MM.1S (cell line): ENCODE measurements around the gene PADI2.

Experiments
- DNase-seq: peaks from one replicate; pipeline ENCODE4 v3.0.0-alpha.2; 2015
- H2AFZ ChIP-seq: fragments of 300-600 bp; sonication (generic); 2 replicates; pipeline ENCODE4 v1.6.0; 2016; ENCODE audit warnings: antibody characterized with exemption, low read length
- H3F3A ChIP-seq: fragments of 300-600 bp; sonication (generic); 2 replicates; pipeline ENCODE4 v1.6.1; 2016; ENCODE audit warnings: mild to moderate bottlenecking, antibody characterized with exemption, low read length, moderate library complexity, mixed read lengths; ENCODE audit not compliant: insufficient read depth
- H3K27ac ChIP-seq: fragments of 300-600 bp; sonication (generic); 2 replicates; pipeline ENCODE4 v1.5.1; 2016; ENCODE audit warnings: mild to moderate bottlenecking, low read length
- H3K27me3 ChIP-seq: fragments of 300-600 bp; sonication (generic); replicated peaks from 2 replicates; pipeline ENCODE4 v1.6.0; 2016; ENCODE audit warnings: low read length; ENCODE audit not compliant: insufficient read depth
- H3K36me3 ChIP-seq: fragments of 300-600 bp; sonication (generic); replicated peaks from 2 replicates; pipeline ENCODE4 v1.6.1; 2016; ENCODE audit warnings: mild to moderate bottlenecking, low read length, mixed read lengths; ENCODE audit not compliant: insufficient read depth
- H3K4me1 ChIP-seq: fragments of 300-600 bp; sonication (generic); 2 replicates; pipeline ENCODE4 v1.6.1; 2016; ENCODE audit warnings: low read length, mixed read lengths
- H3K4me2 ChIP-seq: fragments of 300-600 bp; sonication (generic); 2 replicates; pipeline ENCODE4 v1.6.0; 2016; ENCODE audit warnings: low read depth, low read length
- H3K4me3 ChIP-seq: fragments of 300-600 bp; sonication (generic); 2 replicates; pipeline ENCODE4 v1.5.1; 2016; ENCODE audit warnings: low read length, mixed read lengths
- H3K79me2 ChIP-seq: fragments of 300-600 bp; sonication (generic); 2 replicates; pipeline ENCODE4 v1.6.1; 2016; ENCODE audit warnings: mixed run types, low read length, mixed read lengths
- H3K9ac ChIP-seq: fragments of 300-600 bp; sonication (generic); 2 replicates; pipeline ENCODE4 v1.6.1; 2016; ENCODE audit warnings: low read length, mixed read lengths
- H3K9me2 ChIP-seq: fragments of 300-600 bp; sonication (generic); replicated peaks from 2 replicates; pipeline ENCODE4 v1.6.1; 2016; ENCODE audit warnings: mild to moderate bottlenecking, low read length, mixed read lengths; ENCODE audit not compliant: insufficient read depth
- H3K9me3 ChIP-seq: fragments of 300-600 bp; sonication (generic); replicated peaks from 2 replicates; pipeline ENCODE4 v1.6.1; 2016; ENCODE audit warnings: mild to moderate bottlenecking, low read length, mixed read lengths; ENCODE audit not compliant: insufficient read depth
- H4K20me1 ChIP-seq: fragments of 300-600 bp; sonication (generic); 2 replicates; pipeline ENCODE4 v1.6.1; 2016; ENCODE audit warnings: mild to moderate bottlenecking, low read length, moderate library complexity, mixed read lengths; ENCODE audit not compliant: insufficient read depth
- EZH2 ChIP-seq: fragments of 300-600 bp; sonication (generic); optimal IDR thresholded peaks from 2 replicates; pipeline ENCODE3; 2017; ENCODE audit warnings: low read depth, mild to moderate bottlenecking, antibody characterized with exemption, low read length, mixed read lengths
- EZH2phosphoT487 ChIP-seq: fragments of 300-600 bp; sonication (generic); IDR thresholded peaks from 2 replicates; pipeline ENCODE4 v1.6.1; 2018; ENCODE audit warnings: antibody characterized with exemption, low read length
- TF ChIP-seq, protein P1 (sequence below): fragments of 300-600 bp; sonication (generic); IDR thresholded peaks from 2 replicates; pipeline ENCODE4 v1.5.1; 2016; ENCODE audit warnings: antibody characterized with exemption, low read length, mixed read lengths

PADI2 gene

DNA sequence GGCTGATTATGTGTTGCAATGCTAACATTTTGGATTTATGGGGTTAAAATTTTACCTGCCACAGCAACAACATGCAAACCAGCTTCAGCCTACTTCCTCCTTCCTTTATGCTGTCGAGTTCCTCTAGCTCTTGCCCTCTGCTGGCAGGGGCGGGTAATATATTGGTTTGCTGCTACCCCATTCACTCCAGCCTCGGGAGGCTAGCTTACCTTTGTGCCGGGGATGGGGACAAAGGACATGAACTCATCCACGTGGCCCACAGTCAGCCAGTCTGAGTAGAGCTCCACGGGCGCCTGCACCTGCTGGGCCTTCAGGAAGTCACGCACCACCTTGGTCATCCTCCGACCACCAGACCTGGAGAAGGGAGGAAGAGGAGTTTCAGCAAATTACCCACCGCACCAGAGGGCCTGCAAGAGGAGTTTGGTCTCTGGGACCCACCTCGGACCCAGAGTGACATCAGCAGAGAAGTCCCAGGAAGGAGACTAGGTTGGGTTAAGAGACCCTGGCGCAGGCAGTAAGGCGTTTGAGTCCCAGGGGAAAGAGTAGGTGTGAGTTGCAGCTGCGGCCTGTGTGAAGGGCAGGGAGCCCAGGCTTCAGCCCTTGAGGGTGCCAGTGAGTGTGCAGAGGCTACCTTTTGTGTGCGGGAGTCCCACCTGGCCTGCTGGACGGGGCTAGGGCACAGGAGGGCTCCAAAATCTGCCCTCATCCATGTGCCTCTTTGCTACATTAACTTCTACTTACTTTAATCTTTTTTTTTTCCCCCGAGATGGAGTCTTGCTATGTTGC is 43.6 kb downstream of the PADI2 start:
- DNase-seq = peak; percentile 57
- Histone ChIP-seq H3K27me3 (peaks cover 50% of the 10 kb centered on the region), H2AFZ (no peak overlapping the region)

DNA sequence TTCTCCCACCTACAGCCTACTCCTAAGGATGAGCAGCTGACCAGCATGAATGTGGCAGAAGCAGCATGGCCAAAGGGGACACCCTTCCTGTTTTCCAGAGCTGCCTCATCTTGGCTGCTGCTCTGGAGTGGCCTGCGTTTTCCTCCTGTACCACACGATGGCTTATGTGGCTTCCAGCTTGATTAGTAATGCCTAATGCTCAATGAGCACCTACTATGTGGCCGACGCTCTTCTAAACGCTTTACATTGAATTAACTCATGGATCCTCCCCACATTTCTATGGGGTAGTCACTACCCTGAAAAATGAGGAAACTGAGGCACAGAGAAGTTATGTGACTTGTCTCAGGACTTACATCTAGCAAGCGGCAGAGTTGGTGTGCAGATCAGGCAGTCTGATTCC is 47.5 kb downstream of the PADI2 start:
- Histone ChIP-seq H3K36me3 (no peaks in the 10 kb centered on the region), H3K9me3 (no peaks in the 10 kb centered on the region), H3K27ac (no peak overlapping the region), H3K9ac (no peak overlapping the region), H3K9me2 (no peaks in the 10 kb centered on the region), H3K27me3 (peaks cover 79% of the 10 kb centered on the region), H3K4me3 (no peak overlapping the region), H4K20me1 (no peaks in the 10 kb centered on the region), H2AFZ (no peak overlapping the region), H3F3A (no peaks in the 10 kb centered on the region), H3K4me2 (no peak overlapping the region), H3K79me2 (no peaks in the 10 kb centered on the region), H3K4me1 (no peaks in the 10 kb centered on the region)
- DNase-seq = no peak
- no peak for TF ChIP-seq EZH2phosphoT487
- TF ChIP-seq, protein P1, sequence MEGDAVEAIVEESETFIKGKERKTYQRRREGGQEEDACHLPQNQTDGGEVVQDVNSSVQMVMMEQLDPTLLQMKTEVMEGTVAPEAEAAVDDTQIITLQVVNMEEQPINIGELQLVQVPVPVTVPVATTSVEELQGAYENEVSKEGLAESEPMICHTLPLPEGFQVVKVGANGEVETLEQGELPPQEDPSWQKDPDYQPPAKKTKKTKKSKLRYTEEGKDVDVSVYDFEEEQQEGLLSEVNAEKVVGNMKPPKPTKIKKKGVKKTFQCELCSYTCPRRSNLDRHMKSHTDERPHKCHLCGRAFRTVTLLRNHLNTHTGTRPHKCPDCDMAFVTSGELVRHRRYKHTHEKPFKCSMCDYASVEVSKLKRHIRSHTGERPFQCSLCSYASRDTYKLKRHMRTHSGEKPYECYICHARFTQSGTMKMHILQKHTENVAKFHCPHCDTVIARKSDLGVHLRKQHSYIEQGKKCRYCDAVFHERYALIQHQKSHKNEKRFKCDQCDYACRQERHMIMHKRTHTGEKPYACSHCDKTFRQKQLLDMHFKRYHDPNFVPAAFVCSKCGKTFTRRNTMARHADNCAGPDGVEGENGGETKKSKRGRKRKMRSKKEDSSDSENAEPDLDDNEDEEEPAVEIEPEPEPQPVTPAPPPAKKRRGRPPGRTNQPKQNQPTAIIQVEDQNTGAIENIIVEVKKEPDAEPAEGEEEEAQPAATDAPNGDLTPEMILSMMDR = no peak
- no peak for TF ChIP-seq EZH2

More for the DNA sequence above, 43.6 kb downstream of the PADI2 start:
- no peaks in the 10 kb centered on the region for H4K20me1 ChIP-seq
- H3K9ac ChIP-seq = no peak overlapping the region
- H3K79me2 ChIP-seq = no peaks in the 10 kb centered on the region
- H3K36me3 ChIP-seq = no peaks in the 10 kb centered on the region
- no peaks in the 10 kb centered on the region for H3K9me3 ChIP-seq
- H3K9me2 ChIP-seq = no peaks in the 10 kb centered on the region
- H3K27ac ChIP-seq = no peak overlapping the region
- H3K4me2 ChIP-seq = no peak overlapping the region
- TF ChIP-seq EZH2 = no peak
- TF ChIP-seq, protein P1 = peak; percentile 68
- no peaks in the 10 kb centered on the region for H3K4me1 ChIP-seq
- H3F3A ChIP-seq = no peaks in the 10 kb centered on the region
- H3K4me3 ChIP-seq = no peak overlapping the region

DNA sequence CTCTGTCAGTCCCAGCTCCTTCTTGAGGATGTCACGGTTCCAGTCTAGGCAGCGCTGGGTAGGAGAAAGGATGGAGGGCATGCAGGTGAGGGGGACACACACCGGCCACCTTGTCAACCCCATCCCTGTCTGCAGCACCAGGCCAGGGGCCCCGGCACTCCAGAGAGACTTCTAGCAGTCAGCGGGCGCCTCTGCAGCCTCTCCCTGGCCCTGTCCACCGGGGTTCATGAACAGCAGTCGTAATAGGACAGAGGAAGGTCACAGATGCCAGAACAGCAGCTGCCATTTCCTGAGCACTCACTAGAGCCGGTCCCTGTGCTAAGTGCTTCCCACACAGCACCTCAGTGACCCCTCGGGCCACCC is 49.1 kb downstream of the PADI2 start:
- Histone ChIP-seq H4K20me1 (no peaks in the 10 kb centered on the region), H3K4me2 (no peak overlapping the region), H3K79me2 (no peaks in the 10 kb centered on the region), H3K9ac (no peak overlapping the region), H3K9me2 (no peaks in the 10 kb centered on the region), H3K27me3 (peaks cover 85% of the 10 kb centered on the region), H3K9me3 (no peaks in the 10 kb centered on the region), H3K4me3 (no peak overlapping the region), H3K4me1 (no peaks in the 10 kb centered on the region), H3K27ac (no peak overlapping the region), H3K36me3 (no peaks in the 10 kb centered on the region), H2AFZ (no peak overlapping the region), H3F3A (no peaks in the 10 kb centered on the region)
- DNase-seq = no peak
- TF ChIP-seq EZH2phosphoT487 = no peak
- TF ChIP-seq, protein P1 = no peak
- no peak for TF ChIP-seq EZH2
